HG03064 (cell line): ENCODE results near the gene DDX54.
A peak's percentile ranks its signal among the peaks of the same experiment; 100 is the strongest.

Experiments used
- ATAC-seq: cut with Tn5 transposase; IDR thresholded peaks from one replicate; pipeline ENCODE4 v1.9.1; 2021; ENCODE audit warnings: low read depth; ENCODE audit not compliant: unreplicated experiment

Gene DDX54

GRCh38 chr12:113185180-113186032, at the start of gene DDX54, which contains the start of gene RITA1:
Gene DDX54, minus strand, starts transcription at chr12:113185478. Its CDS starts 27 bp downstream, at chr12:113185451.
Gene RITA1, plus strand, starts transcription at chr12:113185721. Its CDS starts 1,026 bp downstream, at chr12:113186747.
- peak; percentile 42 for ATAC-seq

- no peak for ATAC-seq
These were observed 49.2 kb upstream of the DDX54 start for GRCh38 chr12:113234483-113234882.

- no peak for ATAC-seq
These were observed 48.7 kb upstream of the DDX54 start for GRCh38 chr12:113233967-113234366.

DNA sequence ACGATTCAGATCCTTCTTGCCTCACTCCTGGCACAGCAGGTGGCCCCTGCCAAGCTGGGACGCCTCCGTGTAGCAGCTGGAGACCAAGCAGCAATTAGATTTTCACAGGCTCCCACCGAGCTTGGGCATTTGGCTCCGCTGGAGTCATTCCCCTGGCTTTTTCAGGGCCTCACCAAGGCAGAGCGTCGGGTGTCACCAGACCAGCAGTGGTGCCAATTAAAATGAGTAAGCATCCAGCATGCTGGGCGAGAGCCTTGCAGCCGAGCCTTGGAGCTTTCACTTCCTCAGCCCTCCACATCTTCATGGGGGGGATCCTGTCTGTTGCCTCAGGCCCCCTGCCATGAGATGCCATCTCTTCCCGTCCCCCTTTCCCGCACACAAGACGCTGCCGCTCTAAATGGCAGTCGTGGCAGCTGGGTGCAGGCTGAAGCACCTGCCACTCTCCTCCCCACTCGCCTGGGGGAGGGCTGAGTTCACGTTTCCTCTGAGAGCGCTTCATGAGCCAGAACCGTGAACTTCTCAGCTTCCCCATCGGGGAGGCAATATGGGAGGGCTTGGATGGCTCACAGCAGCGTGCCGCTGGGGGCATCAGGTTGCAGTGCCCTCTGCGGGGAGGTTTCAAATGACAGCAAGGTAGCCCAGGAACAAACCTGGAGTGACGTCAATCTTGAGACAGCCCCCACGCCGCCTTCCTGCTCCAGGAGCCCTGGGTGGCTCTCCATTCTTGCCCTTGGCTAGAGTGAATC, 47.7 kb upstream of the DDX54 start:
- peak; percentile 51 for ATAC-seq

DNA sequence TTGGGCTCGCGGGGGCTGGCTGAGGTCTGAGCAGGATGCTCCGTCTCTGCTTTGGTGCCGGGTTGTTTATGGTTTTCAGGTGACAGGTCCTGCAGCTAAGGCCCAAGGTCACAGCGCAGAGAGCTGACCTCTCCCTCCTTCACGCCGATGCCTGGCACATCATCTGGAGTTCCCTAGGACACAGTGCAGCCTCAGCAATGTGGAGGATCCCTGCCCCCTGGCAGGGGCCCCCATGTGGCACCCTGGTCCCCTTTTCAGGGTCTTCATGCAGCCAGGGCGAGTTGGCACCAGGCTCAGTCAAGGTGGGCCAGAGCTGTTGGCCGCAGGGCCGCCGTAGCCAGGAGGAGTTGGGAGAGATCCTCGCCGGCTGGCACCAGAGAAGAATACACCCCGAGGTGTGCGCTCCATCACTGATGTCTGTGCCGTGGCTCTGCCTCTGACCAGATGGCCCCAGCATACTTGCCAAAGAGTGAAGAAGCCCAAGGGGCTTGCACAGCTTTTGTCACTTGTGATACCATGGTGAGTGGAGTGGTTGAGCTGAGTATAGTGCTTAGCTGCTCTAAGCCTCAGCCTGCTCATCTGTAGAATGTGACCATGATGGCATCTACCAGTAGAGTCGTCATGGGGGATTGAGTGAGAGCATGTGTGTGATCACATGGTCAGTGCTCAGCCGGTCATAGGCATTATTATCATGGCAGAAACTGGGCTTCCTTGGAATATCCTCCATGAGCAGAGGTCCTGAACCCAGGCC, 47.0 kb upstream of the DDX54 start:
- ATAC-seq = no peak

GRCh38 chr12:113231235-113232088, 46.2 kb upstream of the DDX54 start:
- no peak for ATAC-seq

- ATAC-seq = no peak
These were observed 45.3 kb upstream of the DDX54 start for GRCh38 chr12:113230315-113231234.

- ATAC-seq = no peak
These were observed 43.2 kb upstream of the DDX54 start for GRCh38 chr12:113228394-113229028.

DNA sequence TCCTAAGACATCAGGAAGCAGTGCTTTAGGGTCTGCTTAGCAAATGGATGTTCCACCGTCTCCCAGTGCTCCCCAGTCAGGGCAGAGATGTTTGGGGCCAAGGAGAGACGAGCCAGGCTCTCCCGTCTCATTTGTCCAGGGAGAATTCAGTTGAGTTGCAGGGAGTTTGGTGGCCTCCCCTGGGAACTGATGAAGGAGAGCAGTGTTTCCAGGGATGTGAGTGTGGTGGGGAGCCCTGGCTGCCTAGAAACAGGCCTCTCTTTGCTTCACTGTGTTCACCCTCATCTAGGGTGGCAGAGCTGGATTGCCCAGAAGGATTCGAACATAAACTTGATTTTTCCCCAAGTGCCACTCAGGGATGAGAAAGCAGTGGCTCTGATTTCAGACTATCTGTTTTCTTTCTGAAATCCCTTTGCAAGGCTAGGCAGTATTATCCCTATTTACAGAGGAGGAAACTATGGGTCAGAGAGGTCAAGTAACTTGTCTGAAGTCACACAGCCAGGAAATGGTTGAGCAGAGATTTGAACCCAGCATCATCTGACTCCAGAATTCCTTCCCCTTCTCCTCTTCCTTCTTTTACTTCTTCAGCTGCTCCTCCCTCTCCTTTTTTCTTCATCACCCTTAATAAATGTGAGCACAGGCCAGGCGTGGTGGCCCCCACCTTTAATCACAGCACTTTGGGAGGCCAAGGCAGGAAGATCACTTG, 42.6 kb upstream of the DDX54 start:
- ATAC-seq = no peak

DNA sequence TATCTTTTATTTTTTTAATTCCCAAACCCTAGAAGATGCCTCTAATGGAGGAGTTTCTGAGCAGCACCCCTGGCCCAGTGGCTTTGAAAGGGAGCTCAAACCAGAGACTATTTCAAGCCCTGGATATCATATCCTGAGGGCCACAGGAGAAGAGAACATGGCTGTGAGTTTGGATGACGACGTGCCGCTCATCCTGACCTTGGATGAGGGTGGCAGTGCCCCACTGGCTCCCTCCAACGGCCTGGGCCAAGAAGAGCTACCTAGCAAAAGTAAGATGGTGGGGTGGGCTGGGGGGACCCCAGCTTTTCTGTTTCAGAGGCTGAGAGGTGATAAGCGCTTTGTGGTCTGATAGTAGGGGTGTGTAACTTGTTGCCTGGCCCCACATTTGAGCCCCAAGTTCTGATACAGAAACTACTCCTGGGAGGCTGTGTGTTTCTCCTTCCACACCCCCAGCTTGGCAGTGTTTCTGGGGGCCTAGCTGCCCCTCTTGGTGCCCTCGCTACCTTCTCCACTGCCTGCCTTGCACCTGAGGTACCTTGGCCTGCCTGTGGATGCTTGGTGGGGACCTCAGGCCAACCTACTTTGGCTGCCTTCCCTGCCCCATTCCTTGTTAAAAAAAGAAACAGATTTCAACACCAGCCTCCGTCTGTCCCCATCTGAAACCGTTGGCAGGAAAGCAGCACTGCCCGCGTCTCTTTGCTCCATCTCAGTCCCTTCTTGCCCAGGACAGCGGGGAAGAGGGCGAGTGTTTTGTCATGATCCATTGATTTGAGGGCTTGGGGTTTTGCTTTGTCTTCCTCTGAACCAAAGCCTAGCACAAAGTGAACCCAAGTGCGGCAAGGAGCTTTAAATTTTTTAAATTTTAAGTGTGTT, 41.7 kb upstream of the DDX54 start:
- no peak for ATAC-seq

GRCh38 chr12:113224955-113225354, 39.7 kb upstream of the DDX54 start:
- no peak for ATAC-seq

DNA sequence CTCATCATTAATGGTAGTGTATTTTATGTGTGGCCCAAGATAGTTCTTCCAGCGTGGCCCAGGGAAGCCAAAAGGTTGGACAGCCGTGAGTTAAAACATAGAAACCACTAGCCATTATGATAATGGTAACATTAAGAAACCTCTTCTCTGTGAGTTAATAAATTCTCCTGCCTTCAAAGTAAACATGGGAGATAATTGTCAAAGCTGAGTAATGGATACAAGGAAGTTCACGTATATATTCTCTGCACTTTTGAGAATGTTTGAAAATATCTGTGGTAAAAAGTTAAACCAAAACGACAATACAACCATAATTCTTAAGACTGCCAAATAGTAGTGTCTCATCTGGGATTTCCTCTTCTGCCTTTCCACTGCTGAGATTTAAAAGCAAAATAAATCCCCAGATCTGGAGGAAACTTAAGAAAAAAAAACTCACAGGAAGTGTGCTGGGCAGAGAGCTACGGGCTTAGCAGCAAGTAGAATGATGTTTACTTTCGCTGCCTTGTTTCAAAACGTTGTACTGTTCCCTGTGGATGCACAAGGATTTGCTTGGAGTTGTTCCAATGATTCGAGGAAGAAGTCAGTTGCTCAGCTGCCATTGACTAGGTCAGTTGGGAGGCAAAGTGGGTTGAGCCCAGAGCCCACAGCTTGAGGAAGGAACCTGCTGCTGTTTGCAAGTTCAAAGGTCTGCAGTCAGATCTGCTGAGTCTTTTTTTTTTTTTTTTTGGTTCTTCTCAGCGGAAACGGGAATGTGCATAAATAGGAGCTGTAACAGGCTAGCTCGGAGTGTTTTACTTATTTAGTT, 37.7 kb upstream of the DDX54 start:
- ATAC-seq = no peak

- no peak for ATAC-seq
These were observed 36.9 kb upstream of the DDX54 start for GRCh38 chr12:113221997-113222729.

GRCh38 chr12:113221181-113221996, 36.1 kb upstream of the DDX54 start, which contains the start of gene TPCN1:
Gene TPCN1, plus strand, starts transcription at chr12:113221464. Its CDS starts 5,389 bp downstream, at chr12:113226853.
- ATAC-seq = peak; percentile 84
